Measurements from ENCODE around the gene NOD1.
"Not testable (repeated sequence)": the region's sequence is repeated elsewhere in the genome, so short reads cannot be mapped to it uniquely, and the experiment has no call there.

The NOD1 gene

DNA sequence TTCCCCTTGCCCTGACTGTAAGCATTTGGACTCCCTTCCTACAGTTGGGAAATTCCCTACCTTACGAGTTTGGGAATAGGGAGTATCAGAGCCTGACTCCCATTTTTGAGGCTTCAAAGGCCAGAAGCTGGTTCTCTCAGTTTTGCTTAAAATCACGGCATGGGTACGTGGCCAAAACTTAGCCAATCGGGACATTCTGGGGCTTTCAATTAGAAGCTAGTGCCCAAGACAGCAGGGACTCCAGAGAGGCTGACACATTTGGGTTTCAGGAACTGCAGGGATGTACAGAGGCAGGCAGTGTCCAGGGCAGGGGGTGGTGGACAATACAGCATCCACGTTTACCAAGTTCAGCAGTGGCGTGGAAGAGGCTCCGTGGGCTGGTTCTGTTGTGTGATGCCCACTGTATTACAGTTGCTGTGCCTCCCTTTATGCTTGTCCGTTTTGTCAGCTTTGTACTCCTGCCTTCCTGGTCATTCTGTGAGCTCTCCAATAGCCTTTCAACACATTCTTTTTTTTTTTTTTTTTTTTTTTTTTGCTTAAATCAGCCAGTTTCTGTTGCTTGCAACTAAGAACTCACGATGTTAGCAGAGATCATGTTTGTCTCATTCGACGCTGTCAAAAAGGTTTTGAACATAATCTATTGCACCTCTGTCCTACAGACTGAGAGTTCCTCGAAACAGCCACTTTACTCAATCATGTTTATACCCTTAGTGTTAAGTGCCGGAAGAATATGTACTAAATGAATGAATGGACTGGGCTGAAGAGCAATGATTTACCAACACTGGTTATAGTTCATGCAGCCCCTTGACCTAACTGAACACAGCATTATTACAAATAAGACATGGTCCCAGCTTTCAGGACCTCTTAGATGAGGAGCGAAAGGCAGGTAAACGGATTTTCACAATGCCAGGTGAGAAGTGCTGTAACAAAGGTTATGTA, 25.0 kb upstream of the NOD1 start:
- no peak for DNase-seq (ENCODE audit: low spot score)

DNA sequence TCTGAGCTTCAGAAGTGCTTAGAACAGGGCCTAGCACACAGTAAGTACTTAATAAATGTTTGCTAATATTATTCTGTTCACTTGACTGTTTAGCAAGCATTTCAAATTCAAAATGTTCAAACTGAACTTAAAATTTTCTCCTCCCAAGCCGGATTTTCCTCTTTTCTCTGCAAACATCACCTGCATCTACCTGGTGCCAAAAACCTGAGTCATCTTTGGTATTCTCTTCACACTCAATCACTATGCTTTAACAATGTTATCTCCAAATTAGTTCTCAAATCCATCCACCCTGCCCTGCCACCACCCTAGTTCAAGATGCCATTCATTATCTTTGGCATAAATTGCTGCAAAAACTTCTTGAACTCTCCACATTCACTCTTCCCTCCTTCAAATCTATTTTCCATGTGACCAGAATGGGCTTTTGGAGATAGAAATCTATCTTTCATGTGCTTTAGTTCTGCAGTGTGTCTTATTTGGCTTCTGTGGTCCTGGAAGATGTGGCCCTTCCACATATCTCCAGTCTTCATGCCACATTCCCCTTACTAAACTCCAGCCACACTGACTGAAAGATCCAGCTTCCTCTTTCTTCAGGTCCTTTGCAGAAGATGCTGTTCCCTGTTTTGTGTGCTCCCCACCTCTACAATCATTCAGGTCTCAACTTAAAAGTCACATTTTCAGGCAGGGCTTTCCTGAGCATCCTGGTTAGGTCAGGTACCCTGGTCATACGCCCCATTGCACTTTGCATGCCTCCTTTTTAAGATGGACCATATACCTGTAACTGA, 24.1 kb upstream of the NOD1 start:
- DNase-seq (ENCODE audit: low spot score), result no peak

- DNase-seq (ENCODE audit: low spot score), result no peak
These were observed 22.7 kb upstream of the NOD1 start for GRCh38 chr7:30501264-30501663.

DNA sequence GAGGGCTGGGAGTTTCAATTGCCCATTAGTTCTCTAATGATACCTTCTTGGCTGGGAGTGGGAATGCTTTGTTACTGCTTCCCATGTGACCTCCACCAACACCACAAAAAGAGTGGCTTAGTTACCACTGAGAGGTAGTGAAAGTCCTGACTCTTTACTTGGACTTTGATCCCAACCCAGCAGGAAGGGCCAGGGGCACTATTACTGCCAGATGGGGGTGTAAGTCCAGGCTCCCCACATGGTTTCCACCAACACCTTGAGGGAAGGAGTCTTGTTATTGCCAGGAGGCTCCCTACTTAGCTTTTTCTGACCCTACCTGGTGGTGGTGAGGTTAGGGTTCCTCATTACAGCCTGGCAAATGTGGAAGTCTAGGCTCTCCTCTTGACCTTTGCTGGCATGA, 14.6 kb upstream of the NOD1 start:
- no peak for DNase-seq (ENCODE audit: low spot score)

DNA sequence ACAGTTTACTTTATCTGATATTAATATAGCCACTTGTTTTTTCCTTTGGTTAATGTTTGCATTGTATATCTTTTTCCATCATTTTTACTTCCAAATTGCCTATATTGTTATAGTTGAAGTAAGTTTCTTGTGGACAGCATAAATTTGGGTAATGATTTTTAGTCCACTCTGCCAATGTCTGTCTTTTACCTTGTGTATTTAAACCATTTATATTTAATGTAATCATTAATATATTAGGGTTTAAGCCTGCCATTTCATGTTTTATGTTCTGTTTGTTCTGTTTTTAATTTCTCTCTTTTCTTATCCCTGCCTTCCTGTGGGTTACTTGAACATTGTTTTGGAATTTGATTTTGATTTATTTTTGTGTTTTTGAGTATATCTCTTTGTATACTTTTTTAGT, 12.8 kb upstream of the NOD1 start:
- DNase-seq (ENCODE audit: low spot score), result no peak

- no peak for DNase-seq (ENCODE audit: low spot score)
These were observed 8.8 kb upstream of the NOD1 start for GRCh38 chr7:30487371-30487770.

DNA sequence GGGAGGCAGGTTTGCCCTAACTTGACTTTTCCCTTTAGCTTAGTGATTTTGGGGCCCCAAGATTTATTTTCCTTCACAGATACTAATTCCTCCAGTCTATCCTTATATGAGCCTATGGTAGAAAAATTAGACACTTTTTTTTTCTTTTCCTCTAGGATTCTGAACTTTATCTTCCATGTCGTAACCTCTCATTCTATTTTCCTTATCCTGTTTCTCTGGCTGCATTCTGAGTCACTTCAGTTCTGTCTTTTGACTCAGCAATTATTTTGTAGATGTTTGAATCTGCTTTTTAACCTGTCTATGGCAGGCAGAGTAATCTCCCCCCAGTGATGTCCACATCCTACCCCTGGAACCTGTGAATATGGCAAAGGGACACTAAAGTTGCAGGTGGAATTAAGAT, 7.1 kb upstream of the NOD1 start:
- no peak for DNase-seq (ENCODE audit: low spot score)

DNA sequence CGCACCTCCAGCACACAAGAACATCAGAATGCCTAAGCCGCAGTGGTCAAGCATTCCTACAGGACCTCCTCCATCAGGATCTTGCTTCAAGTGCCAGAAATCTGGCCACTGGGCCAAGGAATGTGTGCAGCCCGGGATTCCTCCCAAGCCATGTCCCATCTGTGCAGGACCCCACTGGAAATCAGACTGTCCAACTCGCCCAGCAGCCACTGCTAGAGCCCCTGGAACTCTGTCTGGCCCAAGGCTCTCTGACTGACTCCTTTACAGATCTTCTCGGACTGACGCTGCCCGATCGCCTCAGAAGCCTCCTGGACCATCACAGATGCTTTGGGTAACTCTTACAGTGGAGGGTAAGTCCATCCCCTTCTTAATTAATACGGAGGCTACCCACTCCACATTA, 2.8 kb upstream of the NOD1 start:
- not testable (repeated sequence) for DNase-seq (ENCODE audit: low spot score)

DNA sequence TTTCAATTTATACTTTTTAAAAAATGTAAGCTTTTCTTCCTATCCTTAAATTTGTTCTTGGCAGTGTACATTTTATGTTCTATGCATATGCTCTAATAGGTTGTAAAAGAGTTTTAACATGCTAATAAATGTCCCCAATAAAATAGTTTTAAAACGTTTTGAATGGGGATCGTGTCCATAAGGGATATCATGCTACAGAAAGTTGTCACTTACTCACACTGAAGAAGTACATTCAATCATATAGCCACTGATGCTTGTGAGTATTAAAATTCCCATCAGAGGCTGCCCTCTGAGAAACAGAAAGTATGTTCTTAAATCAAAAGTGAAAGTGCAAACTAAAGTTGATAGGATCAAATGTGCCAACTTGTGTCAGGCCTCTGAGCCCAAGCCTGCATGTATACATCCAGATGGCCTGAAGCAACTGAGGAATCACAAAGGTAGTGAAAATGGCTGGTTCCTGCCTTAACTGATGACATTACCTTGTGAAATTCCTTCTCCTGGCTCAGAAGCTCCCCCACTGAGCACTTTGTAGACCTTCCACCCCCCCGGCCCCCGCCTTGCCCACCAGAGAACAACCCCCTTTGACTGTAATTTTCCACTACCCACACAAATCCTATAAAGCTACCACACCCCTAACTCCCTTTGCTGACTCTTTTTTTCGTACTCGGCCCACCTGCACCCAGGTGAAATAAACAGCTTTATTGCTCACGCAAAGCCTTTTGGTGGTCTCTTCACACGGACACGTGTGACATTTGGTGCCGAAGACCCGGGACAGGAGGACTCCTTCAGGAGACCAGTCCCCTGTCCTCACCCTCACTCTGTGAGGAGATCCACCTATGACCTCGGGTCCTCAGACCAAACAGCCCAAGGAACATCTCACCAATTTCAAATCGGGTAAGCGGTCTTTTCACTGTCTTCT, 877 bp upstream of the NOD1 start:
- DNase-seq (ENCODE audit: low spot score), result no peak

GRCh38 chr7:30476459-30477145, 2.0 kb downstream of the NOD1 start:
- DNase-seq (ENCODE audit: low spot score), result no peak

DNA sequence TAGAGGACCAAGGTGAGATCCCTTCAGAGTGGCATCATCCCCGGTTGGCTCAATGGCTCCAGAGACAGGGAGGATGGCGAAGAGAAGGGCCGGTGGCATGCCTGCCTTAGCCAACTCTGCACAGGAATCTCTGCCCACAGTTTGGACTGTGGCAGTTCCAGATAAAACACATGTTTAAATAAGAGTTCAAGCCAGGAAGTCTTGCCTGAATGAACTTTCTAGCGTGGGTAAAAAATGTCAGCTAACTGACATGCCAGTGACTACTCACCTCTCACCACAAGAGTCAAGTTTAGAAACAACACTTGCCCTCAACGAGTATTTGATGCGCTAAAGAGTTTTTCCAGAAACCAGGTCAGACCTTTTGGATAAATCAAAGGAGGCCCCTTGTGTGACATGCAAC, 3.0 kb downstream of the NOD1 start:
- DNase-seq (ENCODE audit: low spot score), result no peak

- DNase-seq (ENCODE audit: low spot score), result no peak
These were observed 3.7 kb downstream of the NOD1 start for GRCh38 chr7:30474893-30475292.

DNA sequence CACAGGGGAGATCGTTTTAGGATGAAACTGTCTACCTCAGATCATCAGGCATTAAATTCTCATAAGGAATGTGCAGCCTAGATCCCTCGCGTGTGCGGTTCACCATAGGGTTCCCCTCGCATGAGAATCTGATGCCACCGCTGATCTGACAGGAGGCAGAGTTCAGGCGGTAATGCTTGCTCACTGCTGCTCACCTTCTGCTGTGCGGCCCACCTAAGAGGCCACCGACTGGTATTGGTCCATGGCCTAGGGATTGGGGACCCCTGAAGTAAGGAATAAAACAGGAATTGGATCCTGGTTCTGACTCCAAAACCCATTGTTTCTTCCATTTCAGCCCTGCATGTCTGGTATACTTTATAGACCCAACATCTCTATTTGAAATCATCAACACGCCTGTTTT, 4.1 kb downstream of the NOD1 start:
- no peak for DNase-seq (ENCODE audit: low spot score)

DNA sequence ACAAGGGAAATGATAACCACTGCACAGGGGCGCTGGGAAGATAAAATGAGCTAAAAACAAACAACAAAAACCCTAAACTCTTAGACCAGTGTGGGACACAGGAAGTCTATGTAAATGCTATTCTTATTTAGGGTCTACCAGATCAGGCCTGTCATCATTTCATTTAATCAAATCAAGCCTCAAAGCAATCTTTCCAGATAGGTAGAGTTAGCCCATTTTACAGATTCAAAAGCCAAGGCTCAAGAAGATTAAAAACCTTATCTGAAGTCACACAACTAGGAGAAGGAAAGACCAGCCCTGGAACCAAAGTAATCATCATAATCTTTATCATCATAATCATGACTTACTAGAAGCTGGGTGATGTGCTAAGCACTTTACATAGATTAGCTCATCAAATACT, 4.7 kb downstream of the NOD1 start:
- DNase-seq (ENCODE audit: low spot score), result no peak

DNA sequence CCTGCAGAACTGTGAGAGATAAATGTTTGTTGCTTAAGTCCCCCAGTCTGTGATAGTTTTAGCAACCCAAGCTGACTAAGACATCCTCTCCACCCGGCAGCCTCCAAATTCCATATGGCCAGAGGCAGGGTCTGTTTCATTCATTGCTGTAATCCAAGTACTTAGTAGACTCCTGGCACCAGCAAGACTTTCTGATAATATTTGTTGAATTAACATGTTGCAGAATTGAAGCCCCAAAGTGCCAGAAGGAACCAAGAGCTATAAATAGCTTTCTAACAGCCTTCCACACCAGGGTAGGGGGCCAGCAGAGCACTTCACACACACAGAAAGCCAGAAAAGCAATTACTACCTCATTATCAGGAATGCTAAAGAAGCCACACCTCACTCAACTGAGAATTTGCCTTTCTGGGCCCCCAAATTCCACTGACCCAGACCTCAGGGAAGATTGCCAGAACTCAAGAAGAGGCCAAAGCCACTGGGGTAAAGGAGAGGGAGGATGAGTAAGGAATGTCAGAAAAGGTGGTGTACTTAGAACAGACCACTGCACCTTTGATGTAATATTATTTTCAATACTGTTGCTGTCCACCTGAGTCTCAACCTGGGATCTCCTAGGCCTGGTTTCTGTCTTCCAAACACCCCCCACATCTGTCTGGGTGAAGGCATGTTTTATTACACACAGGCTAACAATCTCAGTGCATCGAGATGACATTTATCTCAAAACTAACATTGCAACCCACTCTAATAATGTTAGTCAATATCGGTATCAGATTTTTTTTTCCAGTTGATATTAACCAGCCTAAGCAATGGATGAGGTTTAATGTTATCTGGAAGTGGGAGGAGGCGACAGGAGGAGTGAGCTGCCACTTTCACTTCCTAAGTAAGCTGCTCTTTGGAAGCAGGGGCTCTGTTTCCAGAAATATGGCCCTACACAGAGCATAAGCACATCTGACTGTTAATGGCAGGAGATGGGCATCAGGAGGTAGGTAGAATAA, 5.5 kb downstream of the NOD1 start:
- DNase-seq (ENCODE audit: low spot score), result no peak

GRCh38 chr7:30472081-30472783, 6.4 kb downstream of the NOD1 start:
- DNase-seq (ENCODE audit: low spot score), result no peak

DNA sequence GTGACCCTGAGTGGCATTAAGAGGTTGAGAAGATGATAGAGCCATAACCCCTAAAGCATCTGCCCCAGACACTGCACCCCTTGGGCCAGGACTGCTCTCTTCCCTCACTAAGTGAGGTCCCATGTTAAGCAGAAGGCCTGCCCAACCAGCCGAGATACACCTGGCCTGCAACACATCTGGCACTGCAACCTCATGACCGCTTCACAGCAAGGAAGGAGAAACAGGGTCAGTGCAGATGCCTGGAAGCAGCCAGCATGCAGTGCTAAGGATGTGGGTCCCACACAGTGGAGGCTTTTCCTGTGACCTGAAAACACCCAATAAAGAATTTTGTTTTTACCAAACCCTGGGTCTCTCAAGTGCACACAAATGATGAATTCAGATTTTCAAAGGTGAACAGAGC, 7.4 kb downstream of the NOD1 start:
- DNase-seq (ENCODE audit: low spot score), result no peak

GRCh38 chr7:30470771-30471170, 7.8 kb downstream of the NOD1 start:
- no peak for DNase-seq (ENCODE audit: low spot score)

- no peak for DNase-seq (ENCODE audit: low spot score)
These were observed 8.3 kb downstream of the NOD1 start for GRCh38 chr7:30470163-30470770.
